HG03064 (cell line): ENCODE measurements around the gene TRIM8.
A peak's percentile ranks its signal among the peaks of the same experiment; 100 is the strongest.

Source experiments
- ATAC-seq: cut with Tn5 transposase; IDR thresholded peaks from one replicate; pipeline ENCODE4 v1.9.1; 2021; ENCODE audit warnings: low read depth; ENCODE audit not compliant: unreplicated experiment

Gene TRIM8

DNA sequence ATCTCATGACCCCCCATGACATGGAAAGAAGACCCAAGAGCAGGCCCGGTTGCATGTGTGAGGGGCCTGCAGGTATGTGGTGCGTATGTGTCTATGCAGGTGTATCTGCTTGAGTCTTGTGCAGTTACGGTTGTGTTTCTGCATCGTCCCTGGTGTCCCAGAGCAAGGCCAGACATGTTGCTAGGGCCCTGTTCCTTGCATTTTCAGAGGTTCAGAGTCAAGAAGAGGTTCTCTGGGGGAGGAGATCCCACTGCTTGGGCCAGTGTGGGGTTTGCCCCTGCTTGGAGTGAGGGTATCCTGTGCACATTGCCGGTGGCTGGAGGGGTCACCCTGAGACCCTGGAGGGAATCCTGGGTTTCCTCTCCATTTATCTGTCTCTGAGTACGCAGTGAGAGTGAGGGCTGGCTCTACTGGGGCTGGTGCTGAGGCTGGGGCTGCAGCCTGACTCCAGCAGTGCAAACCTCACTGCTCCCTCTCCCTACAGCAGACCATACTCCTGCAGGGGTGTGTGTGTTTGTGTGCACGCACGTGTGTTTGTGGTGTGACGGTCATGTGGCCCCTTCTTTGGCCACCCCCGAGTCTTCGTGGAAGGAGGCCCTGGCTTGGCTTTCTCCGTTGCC, 4.1 kb downstream of the TRIM8 start:
- ATAC-seq: no peak

DNA sequence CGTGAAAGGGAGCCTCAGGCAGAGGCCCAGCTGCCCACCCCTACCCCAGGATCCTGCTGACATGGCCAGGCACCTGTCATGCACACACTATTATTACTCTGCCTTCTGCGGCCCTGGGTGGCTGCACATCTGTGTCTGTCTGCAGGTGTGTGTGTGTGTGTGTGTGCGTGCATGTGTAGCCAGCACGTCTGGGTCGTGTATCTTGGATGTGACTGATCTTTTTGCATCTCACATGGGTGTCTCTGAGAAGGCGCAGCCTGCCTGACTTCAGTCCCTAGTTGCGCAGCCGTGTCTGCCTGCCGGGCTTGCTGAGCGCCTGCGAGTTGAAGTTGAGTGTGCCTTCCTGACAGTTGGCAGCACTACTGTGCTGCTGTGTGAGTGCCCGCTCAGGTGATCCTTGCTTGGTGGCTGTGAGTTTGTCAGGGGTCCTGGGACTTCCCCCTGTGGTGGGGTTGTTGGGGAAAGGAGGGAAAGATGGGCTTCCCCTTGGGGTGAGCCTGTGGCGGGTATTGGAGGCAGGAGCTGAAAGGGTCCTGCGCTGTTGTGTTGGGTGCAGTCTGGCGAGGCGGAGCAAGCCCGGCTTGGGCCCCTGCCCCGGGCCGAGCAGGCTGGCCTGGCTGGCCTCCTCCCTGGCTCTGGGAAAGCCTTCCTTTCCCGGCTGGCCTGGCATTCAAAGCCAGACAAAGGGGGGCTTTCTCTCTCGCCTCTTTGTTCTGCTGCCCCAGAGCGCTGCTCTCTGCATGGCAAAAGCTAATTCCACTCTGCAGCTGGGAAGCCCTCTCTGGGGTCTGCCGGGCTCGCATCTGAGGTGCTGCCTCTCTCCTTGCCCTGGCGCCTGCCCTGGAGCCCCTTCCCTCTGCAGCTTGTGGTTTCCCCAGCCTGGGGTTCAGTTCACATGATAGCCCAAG, 4.9 kb downstream of the TRIM8 start:
- ATAC-seq: no peak

GRCh38 chr10:102649797-102650654, 5.7 kb downstream of the TRIM8 start:
- ATAC-seq: no peak

DNA sequence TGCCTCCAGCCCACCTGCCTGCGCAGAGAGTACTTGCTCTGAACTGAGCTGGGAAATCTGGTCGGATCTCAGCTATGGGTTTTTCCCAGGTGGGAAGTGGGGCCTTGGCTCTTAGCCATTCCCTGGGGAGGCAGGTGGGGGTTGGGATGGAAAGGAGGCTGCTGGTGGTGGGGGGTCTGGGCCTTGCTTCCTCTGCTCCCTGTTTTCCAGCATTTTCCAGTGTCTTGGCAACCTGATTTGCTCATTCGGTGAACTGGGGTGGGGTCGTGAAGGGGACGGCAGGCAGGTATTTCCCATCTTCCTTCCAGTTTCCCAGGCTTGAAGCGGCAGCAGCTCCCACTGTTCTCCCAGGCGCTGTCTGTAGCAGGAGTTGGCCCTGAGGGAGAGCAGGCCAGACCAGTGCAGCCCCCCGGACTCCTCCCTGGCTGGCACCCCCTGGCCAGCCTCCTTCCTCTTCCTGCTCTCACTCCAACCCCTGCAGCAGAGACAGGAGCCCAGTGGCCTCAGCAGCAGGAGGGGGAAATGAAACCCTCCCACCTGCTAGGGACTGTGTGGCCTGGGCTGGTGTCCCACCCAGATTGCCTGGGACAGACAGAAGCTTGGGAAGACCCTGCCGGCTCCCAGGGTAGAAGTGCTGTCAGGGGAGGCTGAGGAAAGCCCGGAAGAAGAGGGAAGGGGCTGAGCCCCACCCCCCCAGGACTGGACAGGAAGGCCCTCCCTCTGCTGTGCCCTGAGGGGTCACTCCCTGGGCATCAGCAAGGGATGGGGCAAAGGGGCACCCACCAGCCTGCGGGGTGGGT, 6.6 kb downstream of the TRIM8 start:
- no peak for ATAC-seq

GRCh38 chr10:102651455-102652169, 7.3 kb downstream of the TRIM8 start:
- ATAC-seq: no peak

DNA sequence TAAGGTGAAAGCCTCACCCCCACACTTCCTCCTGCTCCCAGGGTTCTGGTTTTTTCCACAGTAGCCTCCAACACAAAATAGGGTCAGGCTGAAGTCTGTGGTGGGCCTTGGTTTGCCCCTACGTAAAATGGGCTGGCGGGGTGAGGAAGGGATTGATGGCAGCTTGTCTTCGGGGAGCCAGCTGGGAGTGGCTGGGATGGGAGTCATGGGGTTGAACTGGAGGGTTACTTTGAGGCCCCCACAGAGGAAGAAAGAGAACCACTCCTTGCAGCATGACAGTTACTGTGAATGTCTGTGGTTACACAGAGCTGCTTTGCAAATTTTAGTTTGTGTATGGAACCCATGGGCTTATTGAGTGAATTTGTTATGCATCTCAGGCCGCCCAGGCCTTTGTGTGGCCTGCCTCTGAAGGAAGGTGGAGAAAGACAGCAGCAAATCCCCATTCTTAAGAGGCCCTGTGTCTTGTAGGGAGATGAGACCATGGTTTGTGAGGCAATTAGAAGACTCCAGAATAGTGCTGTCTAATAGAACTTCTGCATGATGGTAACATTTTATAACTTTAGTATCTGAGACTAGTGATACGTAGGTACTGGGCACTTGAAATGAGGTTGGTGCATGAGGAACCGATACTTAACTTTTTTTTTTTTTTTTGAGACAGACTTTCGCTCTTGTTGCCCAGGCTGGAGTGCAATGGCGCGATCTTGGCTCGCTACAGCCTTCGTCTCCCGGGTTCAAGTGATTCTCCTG, 8.1 kb downstream of the TRIM8 start:
- no peak for ATAC-seq

DNA sequence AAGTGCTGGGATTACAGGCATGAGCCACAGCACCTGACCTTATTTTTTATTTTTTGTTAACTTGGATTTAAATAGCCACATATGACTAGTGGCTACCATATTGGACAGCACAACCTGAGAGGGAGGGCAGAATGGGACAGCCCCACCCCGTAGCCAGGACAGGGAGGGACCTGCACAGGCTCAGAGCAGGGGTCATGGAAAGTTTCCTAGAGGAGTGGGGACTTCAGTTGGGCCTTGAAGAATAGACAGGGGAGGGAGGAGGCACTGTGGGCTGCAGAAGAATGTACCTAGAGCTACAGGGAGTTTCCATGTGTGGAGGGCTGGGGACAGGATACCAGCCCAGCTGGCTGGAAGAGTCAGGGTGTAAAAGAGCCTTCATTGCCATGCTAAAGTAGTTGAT, 8.8 kb downstream of the TRIM8 start:
- no peak for ATAC-seq

DNA sequence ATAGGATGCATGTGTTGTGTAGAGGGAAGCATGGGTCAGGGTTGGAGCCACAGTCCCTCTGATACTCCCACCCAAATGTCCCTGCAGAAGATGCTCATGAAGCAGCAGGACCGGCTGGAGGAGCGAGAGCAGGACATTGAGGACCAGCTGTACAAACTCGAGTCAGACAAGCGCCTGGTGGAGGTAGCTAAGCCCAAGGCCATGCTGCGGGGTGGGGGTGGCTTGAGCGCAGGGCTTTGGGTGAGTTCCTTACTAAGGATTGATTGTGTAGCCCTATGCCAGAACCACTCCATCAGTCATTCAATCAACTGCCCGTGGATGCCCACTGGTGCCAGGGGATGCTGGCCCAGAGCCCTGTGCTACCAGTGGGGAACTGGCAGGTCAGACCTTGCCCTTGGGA, 10.3 kb downstream of the TRIM8 start:
- ATAC-seq: no peak

DNA sequence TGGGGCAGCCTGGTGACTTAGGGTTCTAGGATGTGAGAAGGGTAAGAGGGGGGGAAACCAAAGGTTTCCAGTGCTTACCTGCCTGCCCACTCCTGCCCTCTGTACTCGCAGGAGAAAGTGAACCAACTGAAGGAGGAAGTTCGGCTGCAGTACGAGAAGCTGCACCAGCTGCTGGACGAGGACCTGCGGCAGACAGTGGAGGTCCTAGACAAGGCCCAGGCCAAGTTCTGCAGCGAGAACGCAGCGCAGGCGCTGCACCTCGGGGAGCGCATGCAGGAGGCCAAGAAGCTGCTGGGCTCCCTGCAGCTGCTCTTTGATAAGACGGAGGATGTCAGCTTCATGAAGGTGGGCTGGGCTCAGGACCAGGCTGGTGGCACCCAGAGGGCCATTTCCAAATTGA, 10.7 kb downstream of the TRIM8 start:
- ATAC-seq: no peak

DNA sequence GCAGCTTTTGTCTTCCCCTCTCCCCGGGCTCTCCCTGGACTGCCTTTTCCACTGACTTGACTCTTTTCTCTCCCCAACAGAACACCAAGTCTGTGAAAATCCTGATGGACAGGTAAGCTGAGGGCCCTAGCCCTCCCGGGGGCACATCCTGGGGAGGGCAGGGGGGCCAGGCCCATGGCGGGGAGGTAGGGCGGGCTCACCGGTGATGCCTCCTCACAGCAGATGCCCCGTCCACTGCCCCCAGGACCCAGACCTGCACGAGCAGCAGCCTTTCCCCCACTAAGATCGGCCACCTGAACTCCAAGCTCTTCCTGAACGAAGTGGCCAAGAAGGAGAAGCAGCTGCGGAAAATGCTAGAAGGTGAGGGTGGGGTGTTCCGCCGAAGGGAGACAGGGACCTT, 11.7 kb downstream of the TRIM8 start:
- ATAC-seq: no peak

DNA sequence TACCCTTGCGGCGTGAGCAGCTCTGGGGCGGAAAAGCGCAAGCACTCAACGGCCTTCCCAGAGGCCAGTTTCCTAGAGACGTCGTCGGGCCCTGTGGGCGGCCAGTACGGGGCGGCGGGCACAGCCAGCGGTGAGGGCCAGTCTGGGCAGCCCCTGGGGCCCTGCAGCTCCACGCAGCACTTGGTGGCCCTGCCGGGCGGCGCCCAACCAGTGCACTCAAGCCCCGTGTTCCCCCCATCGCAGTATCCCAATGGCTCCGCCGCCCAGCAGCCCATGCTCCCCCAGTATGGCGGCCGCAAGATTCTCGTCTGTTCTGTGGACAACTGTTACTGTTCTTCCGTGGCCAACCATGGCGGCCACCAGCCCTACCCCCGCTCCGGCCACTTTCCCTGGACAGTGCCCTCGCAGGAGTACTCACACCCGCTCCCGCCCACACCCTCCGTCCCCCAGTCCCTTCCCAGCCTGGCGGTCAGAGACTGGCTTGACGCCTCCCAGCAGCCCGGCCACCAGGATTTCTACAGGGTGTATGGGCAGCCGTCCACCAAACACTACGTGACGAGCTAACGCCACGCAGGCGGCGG, 12.6 kb downstream of the TRIM8 start:
- ATAC-seq: no peak

DNA sequence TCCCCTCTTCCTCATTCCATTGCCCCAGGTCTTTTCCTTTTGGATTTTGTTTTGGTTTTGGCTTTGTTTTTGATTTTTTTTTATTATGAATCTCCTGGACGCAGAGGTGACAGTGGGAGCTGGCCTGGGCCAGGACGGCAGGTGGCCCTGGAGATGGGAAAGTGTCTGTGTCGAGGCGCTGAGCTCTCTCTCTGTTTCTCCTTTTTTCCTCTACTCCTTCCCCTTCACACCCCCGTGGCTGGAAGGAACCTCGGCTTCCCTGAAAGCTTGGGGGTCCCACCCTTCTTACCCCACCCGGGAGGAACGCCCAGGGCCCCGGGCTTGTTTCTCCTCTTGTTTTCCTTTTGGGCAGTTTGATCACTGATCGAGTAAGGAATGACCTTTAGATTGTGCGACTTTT, 13.2 kb downstream of the TRIM8 start:
- no peak for ATAC-seq

GRCh38 chr10:102657984-102658724, 13.9 kb downstream of the TRIM8 start:
- ATAC-seq: no peak

- ATAC-seq: no peak
These were observed 14.5 kb downstream of the TRIM8 start for GRCh38 chr10:102658802-102659201.

- ATAC-seq: peak; percentile 74
These were observed 16.8 kb downstream of the TRIM8 start for GRCh38 chr10:102660888-102661657.

GRCh38 chr10:102661658-102662028, 17.4 kb downstream of the TRIM8 start:
- peak; percentile 25 for ATAC-seq

GRCh38 chr10:102665904-102666509, 21.7 kb downstream of the TRIM8 start:
- ATAC-seq: no peak
